Fibroblast of the aortic adventitia (primary cell): Measurements from ENCODE around the gene UBLCP1. TPM values are rescaled to one million over a fixed set of nuclear protein-coding genes. Genes with fewer than 3 reads are reported as not detected.
A peak's percentile ranks its signal among the peaks of the same experiment; 100 is the strongest.
"Not testable (repeated sequence)": the region's sequence is repeated elsewhere in the genome, so short reads cannot be mapped to it uniquely, and the experiment has no call there.

Source experiments
- DNase-seq: peaks from one replicate; pipeline ENCODE4 v3.0.0-alpha.2; 2010; ENCODE audit warnings: low read depth
- H3K4me3 ChIP-seq: 2 replicates; pipeline ENCODE4 v1.5.1; 2011; ENCODE audit warnings: low read depth, mild to moderate bottlenecking, control low read depth, low read length, moderate library complexity
- total RNA-seq: library from RNA; depleted of rRNA; stranded (reverse); fragments of >200 nt; gene quantifications from 2 replicates; pipeline ENCODE4 v1.2.3, GENCODE V29; 2012; ENCODE audit warnings: low replicate concordance
- TF ChIP-seq, protein P1 (sequence below): IDR thresholded peaks from 2 replicates; pipeline ENCODE4 v1.5.1; 2011; ENCODE audit warnings: mild to moderate bottlenecking, low read length, control low read depth, inconsistent platforms; ENCODE audit not compliant: insufficient read depth

UBLCP1 gene
- total RNA-seq, 1 donor, result 36.5 TPM

DNA sequence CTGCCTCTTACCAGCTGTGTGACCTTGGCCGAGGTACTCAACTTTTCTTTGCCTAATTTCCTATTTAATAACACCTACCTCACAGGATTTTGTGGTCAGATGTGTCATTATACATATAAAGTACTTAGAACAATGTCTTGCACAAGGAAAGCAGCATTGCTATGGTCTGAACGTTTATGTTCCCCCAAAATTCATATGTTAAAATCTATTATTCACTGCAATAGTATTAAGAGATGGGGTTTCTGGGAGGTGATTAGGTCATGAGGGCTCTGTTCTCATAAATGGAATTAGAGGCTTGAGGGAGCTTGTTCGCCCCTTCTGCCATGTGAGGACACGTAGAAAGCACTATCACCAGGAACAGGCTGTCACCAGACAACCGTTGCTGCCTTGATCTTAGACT, 42.9 kb upstream of the UBLCP1 start:
- H3K4me3 ChIP-seq, result no peak overlapping the region
- DNase-seq, result no peak
- TF ChIP-seq, protein P1, sequence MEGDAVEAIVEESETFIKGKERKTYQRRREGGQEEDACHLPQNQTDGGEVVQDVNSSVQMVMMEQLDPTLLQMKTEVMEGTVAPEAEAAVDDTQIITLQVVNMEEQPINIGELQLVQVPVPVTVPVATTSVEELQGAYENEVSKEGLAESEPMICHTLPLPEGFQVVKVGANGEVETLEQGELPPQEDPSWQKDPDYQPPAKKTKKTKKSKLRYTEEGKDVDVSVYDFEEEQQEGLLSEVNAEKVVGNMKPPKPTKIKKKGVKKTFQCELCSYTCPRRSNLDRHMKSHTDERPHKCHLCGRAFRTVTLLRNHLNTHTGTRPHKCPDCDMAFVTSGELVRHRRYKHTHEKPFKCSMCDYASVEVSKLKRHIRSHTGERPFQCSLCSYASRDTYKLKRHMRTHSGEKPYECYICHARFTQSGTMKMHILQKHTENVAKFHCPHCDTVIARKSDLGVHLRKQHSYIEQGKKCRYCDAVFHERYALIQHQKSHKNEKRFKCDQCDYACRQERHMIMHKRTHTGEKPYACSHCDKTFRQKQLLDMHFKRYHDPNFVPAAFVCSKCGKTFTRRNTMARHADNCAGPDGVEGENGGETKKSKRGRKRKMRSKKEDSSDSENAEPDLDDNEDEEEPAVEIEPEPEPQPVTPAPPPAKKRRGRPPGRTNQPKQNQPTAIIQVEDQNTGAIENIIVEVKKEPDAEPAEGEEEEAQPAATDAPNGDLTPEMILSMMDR, result no peak

DNA sequence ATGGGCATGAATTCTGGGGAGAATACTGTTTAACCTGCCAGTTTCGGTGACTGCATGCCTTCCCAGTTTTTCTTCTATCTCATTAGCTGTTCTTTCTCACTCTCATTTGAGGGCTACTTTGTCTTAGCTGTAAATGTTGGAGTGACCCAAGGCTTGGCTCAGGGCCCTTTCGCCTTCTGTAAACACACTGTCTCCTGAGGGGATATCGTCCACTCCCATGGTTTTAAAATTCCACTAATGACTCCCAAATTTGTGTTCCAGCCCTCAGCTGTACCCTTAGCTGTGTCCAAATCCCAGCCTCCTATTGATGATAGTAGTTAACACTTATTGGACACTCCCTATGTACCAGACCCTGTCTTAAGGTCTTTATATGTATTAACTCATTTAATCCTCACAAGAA, 39.6 kb upstream of the UBLCP1 start:
- DNase-seq, result no peak
- TF ChIP-seq, protein P1, result no peak
- H3K4me3 ChIP-seq, result no peak overlapping the region

DNA sequence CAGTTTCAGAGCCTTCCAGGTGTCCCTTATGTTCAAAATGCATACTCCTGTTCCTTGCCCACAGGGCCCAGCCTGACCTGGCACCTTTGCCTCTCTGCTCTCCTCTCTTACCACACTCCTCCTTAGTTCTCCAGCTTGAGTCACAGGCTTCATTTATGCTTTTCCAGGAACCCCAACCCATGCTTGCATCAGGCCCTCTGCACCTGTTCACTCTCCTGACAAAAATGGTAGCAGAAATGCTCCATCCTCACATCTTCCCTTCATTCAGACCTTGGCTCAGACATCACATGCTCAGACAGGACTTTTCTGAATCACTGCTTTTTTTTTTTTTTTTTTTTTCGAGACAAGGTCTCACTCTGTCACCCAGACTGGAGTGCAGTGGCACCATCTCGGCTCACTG, 38.6 kb upstream of the UBLCP1 start:
- TF ChIP-seq, protein P1, result no peak
- DNase-seq, result no peak

DNA sequence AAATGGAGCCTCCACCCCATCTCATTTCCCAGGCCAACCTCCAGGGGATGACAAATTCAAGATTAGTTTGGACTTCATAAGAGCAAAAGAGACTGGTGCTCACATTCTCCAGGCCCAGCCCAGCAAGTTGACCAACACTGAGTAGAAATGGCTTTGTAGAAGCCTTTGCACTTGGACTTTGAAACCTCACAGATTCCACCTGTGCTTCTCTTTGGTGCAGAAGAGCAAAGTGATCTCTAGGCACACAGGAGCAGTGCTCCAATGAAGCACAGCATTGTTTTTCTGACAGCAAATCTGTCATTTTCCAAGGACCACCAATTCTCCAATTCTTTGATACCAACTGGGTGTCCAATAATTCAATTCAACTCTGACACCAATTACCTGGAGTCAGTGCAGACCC, 36.6 kb upstream of the UBLCP1 start:
- no peak overlapping the region for H3K4me3 ChIP-seq
- no peak for DNase-seq
- TF ChIP-seq, protein P1, result no peak

More for the DNA sequence above, 38.6 kb upstream of the UBLCP1 start:
- H3K4me3 ChIP-seq, result no peak overlapping the region

DNA sequence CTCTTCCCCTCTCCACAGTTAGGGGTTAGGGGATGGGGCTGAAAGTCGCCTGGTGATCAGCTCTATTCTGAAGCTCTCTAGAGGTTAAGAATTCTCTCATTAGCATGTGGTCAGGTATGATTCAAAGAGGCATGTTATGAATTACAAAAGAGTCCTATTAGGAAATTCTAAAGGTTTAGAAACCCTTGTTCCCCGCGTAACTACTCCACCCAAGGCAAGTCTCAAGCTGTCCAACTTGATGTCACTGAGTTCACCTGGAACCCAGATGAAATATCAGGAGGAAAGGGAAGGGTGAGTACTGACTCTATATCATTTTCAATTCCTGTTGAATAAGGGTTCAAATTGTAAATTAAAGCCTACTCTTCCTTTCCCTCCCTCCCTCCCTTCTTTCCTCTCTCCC, 35.6 kb upstream of the UBLCP1 start:
- DNase-seq, result no peak
- H3K4me3 ChIP-seq, result no peak overlapping the region
- TF ChIP-seq, protein P1, result no peak

DNA sequence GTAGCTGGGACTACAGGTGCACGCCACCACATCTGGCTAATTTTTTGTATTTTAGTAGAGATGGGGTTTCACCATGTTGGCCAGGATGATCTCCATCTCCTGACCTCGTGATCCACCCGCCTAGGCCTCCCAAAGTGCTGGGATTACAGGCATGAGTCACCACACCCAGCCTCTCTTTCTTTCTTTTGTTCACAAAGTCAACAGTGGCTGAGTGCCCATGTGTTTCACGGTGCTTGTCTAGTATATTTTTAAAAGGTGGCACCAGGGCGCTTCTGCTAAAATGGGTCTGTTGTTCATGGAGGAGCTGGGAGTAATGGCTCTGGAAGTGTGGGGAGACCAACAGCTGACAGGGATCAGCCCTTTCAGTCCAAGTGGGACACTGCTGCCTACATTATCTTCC, 35.0 kb upstream of the UBLCP1 start:
- DNase-seq, result peak; percentile 16
- not testable (repeated sequence) for H3K4me3 ChIP-seq

DNA sequence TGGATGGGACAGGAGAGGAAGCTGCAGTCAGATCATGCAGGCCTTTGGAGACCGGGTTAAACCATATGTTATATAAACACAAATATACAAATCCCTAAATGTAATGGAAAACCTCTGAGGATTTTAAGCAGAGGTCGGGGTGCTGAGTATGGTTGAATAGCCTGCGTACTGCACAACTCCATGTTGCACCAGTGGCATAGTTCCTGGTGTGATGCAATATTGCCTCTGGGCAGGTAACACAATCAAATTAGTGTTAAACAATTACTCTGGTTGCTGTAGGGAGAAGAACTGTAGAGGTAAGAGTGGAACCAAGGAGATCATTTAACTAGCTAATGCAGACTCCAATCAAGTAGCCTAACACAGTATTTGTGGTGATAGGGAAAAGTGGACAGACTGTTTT, 32.4 kb upstream of the UBLCP1 start:
- H3K4me3 ChIP-seq, result no peak overlapping the region
- DNase-seq, result no peak
- TF ChIP-seq, protein P1, result no peak

DNA sequence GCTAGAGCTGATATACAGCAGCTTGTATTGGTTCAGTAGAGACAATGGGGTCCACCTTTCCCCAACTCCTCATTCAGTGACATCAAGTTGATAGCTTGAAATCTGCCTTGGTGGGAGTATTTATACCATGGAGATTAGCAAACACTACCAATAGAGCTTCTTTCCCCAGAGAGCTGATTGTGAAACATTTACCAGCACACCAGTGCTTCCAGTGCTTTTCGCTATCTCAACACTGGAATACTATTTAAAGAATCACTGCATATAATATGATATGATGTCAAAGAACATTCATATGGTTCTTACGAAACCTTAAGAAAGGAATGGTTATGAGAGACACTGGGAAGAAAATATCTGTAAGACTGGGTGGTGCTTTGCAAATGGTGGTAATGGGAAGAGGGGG, 31.9 kb upstream of the UBLCP1 start:
- no peak overlapping the region for H3K4me3 ChIP-seq
- TF ChIP-seq, protein P1, result no peak
- peak; percentile 61 for DNase-seq

DNA sequence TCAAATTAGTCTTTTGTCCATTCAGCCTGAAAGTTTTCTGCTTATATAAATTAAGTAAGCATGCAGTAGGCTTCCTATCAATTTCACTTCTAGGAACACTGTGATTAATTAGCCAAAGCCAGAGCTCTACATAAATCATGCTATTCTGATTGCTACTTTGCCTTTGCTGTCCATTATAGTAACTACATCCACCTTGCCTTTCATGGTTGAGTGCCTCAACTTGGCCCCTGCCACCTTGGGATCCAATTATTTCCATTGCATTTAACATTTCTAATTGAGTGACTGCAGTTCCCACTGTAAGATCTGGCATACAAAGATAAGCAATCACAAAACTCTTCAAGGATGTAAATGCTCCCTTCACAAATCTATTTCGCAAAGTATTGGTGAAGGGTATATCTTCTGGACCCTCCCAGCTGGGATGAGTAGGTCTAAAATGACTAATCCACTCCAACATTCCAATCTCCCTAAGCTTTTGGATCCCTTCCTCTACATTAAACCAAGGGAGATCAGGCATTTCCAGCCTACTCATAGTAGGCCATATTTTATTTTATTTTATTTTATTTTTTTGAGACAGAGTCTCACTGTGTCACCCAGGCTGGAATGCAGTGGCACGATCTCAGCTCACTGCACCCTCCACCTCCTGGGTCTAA, 27.1 kb upstream of the UBLCP1 start:
- H3K4me3 ChIP-seq, DNase-seq: not testable (repeated sequence)
